Measurements from ENCODE around the gene MAST2.

GRCh38 chr1:45979074-45979777 lies 175.8 kb downstream of the MAST2 start:
- TF ChIP-seq, protein P1, sequence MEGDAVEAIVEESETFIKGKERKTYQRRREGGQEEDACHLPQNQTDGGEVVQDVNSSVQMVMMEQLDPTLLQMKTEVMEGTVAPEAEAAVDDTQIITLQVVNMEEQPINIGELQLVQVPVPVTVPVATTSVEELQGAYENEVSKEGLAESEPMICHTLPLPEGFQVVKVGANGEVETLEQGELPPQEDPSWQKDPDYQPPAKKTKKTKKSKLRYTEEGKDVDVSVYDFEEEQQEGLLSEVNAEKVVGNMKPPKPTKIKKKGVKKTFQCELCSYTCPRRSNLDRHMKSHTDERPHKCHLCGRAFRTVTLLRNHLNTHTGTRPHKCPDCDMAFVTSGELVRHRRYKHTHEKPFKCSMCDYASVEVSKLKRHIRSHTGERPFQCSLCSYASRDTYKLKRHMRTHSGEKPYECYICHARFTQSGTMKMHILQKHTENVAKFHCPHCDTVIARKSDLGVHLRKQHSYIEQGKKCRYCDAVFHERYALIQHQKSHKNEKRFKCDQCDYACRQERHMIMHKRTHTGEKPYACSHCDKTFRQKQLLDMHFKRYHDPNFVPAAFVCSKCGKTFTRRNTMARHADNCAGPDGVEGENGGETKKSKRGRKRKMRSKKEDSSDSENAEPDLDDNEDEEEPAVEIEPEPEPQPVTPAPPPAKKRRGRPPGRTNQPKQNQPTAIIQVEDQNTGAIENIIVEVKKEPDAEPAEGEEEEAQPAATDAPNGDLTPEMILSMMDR (IDR thresholded peaks at IDR 0.05), result no peak
- TF ChIP-seq POLR2A (IDR thresholded peaks at IDR 0.05) (no peak), POLR2AphosphoS5 (IDR thresholded peaks at IDR 0.05) (no peak)

Data from breast epithelium (tissue), 3 donors.